Activated T-helper 9 cell treated with anti-CD3 and anti-CD28 coated beads, Interleukin-2, amount 50 U/mL, for 16 hours (primary cell): ENCODE measurements around the gene FERMT1.
"Not testable (repeated sequence)": the region's sequence is repeated elsewhere in the genome, so short reads cannot be mapped to it uniquely, and the experiment has no call there.

Source experiments
- DNase-seq: peaks from one replicate; pipeline ENCODE4 v3.0.0-alpha.2; 2020; ENCODE audit warnings: low read depth

Gene FERMT1

DNA sequence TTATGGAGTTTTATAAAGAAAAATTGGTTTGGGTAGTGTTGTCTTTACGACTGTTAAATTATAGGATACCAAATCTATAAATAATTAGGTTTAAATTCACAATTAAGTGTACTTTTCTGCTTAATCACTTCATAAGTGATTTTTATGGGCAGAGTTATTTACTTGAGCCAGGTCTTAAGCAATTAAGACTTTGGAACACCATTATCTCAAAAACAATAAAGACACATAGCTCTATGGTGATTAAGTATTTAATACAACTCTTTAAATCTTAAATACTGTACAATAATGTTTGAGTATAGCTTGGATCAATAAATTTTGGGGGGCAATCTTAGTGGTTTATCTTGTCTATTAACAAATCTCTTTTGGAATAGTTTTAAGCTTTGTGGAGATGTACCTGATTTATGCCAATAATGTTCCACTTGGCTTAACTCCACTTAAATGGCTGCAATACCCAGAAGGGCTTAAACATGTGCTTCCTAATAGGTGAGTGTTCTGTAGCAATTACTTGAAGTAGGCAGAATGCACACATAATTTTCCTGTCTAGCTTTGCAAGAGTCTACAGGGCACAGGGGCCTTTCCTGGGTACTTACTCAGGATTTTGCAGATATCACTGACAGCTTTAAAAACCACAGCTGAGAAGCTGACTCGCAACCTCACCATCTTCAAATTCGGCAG is 7.5 kb downstream of the FERMT1 start:
- no peak for DNase-seq

DNA sequence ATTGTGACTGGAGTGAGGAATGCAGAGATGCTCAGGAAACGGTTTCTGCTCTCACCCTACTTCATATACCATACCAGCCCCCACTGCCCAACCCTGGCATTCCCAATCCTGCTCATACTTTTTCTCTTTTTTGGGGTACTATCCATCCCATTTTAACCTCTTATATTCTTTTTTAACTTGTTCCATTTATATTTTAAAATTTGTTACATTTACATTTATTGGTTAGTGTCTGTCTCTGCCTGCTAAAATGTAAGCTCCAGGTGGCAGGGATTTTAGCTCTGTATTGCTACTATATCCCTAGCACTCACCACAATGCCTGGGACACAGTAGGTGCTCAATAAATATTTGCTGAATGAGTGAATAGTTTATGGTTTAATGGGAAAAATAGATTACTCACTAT is 8.1 kb downstream of the FERMT1 start:
- DNase-seq: no peak

DNA sequence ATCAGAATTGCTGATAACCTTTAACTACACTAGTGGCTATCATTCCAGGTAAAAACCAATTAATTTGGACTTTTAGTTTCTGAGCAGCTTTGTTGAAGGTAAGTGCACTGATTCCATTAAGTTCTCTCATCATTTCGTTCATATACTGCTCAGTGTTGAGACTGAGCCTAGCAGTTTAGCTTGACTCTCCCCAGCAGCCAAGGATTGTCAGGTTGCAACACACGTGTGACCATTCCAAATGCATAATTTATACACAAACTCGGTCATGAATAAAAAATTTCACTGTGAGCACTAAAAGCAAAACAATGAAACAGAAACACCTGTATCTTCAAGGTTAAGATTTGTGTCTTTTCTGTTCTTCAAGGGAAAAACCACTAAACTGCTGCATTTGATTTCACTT is 8.9 kb downstream of the FERMT1 start:
- no peak for DNase-seq

DNA sequence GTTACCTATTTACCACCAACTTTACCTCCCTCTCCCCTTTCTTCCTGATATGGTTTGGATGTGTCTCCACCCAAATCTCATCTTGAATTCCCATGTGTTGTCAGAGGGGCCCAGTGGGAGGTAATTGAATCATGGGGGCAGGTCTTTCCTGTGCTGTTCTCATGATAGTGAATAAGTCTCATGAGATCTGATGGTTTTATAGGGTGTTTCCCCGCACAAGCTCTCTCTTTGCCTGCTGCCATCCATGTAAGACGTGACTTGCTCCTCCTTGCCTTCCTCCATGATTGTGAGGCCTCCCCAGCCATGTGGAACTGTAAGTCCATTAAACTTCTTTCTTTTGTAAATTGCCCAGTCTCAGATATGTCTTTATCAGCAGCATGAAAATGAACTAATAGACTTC is 9.9 kb downstream of the FERMT1 start:
- not testable (repeated sequence) for DNase-seq

DNA sequence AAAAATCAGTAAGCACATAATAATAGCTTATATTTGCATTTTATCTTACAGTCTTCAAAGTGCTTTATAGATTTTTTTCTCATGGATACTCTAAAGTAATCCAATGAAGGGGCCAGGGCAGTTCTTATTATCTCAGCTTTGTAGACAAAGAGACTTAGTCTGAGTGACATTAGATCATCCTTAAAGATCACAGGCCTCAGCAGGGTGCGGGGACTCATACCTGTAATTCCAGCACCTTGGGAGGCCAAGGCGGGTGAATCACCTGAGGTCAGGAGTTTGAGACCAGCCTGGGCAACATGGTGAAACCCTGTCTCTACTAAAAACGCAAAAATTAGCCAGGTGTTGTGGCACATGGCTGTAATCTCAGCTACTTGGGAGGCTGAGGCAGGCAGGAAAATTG is 14.5 kb downstream of the FERMT1 start:
- DNase-seq: no peak

DNA sequence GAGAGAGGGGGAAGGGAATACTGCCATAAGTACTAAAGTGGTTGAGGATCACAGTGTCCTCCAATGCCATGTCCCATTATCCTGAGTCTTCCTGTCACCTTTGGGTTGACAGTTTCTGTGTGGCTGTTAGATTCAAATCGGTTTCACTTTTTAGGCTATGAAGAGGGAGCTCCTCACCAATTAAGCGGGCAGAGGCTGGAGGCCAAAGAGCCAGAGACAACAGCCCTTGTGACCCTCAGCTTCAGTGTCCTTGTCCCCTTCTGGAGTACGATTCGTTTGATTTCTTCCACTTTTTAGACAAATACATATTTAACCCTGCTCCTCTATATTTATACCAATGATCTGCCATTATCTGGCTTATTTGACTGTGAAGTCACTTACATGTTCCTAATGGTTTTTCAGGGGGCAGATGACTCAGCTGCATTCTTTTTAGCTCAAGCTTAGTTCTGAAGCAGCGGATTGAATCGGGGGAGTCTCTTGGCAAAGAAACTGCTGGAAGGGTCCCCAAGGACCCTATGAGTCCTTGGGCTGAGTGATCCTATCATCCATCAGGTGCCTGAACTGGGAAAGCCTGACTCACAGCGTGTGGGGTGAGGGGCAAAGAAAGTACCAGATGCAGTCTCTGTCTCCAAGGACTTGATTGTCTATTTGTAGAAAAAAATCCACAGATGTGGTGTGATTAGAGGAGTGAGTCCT is 18.2 kb downstream of the FERMT1 start:
- DNase-seq: no peak

DNA sequence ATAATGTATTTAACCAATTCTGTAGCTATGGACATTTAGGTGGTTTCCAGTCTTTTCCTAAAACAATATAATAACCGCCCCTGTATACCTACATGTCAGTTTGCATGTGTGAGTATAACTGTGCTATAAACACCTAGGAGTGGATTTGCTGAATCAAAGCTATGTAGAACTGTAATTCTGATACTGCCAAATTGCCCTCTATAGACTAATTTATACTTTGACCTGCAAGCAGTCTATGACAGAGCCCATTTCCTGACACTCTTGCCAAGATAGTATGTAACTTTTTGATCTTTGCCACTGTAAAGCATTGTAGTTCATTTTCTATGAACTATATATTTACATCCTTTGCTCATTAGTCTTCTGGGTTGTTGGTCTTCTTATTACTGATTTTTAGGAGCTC is 19.5 kb downstream of the FERMT1 start:
- DNase-seq: no peak

DNA sequence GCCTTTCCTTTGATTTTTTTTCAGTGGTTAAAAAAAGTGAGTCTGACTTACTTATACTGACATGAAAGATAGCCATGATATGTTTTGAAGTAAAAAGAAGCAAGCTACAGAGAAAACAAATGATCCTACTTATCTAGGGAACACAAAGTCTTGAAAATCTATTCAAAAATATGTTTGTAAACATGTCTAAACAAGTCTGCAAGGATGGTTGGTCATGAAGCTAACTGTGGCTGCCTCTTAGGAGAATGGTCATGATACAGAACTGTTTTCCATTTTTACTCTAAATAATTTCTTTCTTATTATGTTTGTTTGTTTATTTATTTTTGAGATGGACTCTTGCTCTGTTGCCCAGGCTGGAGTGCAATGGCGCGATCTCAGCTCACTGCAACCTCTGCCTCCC is 21.5 kb downstream of the FERMT1 start:
- no peak for DNase-seq

DNA sequence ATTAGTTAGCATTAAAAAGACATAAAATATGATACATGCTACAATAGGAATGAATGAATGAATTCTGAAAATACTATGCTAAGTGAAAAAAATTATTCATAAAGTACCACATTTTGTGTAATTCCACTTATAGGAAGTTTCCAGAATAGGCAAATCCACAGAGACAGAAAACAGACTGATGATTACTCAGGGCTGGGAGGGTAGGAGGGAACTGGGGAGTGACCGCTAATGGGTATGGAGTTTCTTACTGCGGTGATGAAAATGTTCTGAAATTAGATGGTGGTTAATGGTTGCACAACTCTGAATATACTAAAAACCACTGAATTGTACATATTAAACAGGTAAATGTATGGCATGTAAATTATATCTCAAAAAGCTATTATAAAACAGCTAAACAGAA is 22.6 kb downstream of the FERMT1 start:
- no peak for DNase-seq

DNA sequence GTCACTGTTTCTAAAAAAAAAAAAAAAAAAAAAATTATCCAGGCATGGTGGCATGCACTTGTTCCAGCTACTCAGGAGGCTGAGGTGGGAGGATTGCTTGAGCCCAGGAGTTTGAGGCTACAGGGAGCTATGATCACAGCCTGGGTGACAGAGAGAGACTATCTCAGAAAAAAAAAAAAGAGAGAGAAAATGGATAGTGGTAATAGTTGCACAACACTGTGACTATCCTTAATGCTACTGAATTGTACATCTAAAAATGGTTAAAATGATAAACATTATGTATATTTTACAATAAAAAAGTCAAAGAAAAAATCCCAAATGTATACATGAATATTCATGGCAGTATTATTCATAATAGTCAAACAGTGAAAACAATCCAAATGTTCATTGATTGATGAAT is 23.0 kb downstream of the FERMT1 start:
- DNase-seq: no peak

DNA sequence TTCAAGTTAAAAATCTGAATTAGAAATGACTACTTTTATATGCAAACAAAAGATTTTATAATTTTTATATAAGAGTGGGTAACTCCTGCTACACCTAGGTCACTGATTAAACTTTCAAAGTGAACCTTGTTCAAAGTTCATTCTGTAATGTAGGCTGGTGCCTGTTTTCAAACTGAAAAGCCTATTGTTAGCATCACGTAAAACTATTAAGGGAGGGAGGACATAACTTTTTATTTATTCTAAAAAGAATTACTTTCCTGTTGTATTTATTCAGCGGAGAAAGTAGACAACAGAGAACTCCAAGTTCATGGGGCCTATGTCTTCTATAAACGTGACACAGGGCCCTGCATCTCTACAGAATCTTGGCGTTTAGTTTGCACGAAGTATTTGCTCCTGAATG is 27.4 kb downstream of the FERMT1 start:
- DNase-seq: no peak

DNA sequence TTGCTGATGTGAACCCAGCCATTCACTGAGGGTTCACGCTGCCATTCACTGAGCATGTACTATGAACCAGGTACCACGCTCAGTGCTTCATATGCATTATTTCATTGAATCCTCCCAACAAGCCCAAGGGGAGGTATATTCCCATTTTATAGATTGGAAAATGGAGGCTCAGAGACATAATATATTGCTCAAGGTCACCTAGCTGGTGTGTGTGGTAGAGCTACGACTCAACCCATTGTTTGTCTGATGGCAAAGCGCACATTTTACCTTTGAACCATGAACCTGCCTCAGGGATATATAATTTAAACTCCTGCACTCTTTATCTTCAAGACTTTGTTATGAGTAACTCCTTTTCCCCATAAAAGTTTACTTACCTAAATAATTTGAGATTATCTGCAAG is 28.3 kb downstream of the FERMT1 start:
- DNase-seq: no peak

DNA sequence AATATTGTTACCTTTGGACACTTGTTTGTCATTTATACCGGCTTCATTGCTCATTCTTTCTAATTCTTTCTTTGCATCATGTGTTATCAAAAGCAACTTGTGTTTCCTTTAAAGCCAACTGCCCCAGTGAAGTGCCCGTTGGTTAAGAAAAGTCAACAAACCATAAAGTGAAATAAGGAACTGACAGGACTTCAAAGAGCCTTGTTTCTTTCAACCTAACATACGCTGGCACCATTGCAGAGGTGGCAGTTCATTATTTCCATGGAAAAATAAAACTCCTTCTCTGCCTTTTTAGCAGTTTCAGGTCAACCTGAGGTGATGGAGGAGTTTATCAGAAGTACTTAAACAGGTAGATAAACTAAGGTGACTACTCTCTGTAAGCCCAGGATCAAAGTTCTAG is 28.8 kb downstream of the FERMT1 start:
- DNase-seq: no peak

DNA sequence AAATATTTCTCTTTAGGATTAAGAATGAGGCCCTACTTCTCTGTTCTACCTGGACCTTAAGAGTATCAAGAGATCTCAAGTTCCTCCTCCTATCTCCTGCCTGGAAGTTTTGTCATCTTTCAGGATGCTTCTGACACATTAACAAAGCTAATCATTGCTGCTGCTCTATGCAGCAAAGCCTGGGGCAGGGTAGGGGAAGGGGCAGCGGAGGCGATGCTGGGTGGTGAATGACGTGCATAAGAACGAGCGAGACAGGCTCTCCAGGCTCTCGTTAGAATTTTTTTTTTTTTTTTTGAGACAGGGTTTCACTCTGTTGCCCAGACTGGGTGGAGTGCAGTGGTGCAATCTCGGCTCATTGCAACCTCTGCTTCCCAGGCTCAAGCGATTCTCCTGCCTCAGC is 31.2 kb downstream of the FERMT1 start:
- no peak for DNase-seq

DNA sequence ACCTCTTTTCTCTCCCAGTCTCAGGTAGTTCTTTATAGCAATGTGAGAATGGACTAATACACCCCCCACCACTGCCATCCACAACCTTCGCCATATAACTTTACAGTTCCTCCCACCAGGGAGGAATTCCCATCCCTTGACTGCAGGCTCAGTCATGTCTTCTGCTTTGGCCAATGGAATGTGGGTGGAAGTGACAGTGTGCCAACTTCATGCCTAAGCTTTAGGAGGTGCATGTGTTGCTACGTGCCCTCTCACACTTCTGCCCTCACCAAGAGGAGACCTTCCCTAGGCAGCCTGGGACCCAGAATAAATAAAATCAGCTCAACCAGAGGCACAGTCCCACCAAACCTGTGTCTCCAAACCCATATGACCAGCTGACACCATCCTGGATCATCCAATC is 36.0 kb downstream of the FERMT1 start:
- no peak for DNase-seq

DNA sequence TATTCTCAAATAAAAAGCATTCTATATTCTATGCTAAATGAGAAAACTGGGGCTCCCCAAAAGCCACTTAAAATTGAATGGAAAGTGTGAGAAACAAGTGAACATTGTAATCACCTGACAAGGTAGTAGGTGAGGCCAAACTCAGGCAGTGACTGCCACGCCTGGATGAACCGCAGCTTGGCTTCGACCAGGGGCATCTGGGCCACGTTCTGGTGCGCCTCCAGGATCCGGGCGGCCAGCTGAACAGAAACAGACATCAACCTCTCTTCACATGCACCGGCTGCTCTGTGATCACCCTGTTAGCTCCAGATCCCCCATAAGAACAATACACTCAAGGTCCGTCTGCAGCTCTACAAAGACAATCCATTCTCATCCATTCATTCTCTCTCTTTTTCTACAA is 38.9 kb downstream of the FERMT1 start:
- no peak for DNase-seq

DNA sequence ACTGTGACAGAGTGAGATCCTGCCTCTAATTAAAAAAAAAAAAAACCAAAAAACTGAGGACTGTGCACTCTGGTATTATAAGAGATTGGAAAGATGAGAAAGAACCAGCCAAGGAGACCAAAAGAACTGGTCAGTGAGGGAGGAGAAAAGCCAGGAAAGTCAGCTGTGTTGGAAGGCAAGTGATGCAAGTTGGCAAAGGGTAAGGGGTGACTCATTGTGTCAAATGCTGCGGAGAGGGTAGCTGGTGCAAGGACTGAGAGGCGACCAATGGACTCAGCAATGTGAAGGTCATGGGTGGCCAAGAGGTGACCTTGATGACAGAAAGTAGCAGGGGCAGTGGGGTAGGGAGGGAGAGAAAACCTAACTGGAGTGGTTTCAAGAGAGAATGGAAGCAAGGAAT is 41.6 kb downstream of the FERMT1 start:
- DNase-seq: no peak

DNA sequence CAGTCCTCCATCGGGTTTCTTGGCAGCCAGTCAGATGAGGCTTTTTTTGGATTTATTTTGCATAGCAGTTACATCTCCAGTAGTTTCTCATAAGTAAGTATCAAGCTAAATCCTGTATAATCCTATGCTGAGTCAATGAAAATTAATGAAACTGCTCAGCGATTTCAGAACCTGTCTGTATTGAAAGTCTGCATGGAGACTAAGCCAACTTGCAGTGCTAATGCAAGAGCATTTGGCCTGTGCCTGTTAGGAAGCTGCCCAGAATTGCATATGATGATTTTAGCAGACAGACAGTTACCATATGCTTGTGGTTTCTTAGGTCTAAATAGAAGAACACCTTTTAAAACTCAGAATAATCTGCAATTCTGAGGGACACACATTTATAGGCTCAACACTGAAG is 43.8 kb downstream of the FERMT1 start:
- no peak for DNase-seq

DNA sequence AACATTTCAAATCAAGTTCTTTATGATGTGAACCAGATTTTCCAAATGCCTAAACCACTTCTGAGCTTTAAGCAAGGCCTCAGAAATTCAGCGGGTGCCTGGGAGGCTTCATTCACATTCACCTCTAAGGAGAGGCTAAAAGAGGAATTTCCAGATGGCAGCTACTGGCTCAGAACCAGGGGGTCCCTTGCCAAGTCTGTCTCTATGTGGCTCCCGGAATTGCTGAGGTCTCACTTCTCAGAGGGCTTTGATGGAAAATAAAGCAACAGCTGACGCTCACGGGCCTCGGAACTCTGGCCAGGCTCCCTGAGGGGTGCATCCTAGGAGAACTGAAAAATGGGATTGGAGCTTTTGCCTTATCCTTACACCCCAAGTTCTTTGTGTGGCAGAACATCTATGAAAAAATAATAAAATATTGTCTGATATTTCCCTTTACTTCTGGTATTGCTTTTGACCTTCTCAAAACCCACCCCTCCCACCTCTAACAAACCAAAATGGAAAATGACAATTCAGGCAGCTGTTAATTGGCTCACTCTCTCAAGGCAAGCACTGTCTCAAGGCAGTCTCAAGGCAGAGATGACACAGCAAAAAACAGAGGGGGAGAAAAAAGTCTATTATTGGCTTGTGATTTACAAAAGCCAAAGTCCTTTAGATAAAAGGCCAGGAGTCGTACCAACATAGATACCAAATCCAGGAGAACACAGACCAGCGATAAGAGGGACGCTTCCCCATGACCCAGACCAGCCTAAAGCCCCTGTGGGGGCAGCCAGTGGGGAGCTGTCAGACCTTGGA is 47.2 kb downstream of the FERMT1 start:
- no peak for DNase-seq

DNA sequence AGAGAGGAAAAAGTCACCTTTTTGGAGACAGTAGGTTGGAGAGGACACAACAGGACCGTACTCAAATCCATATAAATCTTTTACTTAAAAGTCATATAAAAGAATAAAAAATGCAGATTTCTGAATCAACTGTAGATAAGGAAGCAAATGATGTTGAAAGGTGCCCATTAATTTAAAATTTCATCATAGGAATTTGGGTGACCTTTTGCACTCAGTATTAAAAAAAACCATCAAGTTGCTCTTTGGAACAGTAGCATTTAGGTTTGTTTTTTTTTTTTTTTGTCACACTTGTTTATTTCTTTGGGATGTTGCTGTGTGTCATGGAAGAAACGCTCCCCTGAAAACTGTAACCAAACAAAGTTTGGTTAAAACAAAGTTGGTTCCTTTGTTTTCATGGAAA is 48.0 kb downstream of the FERMT1 start:
- DNase-seq: no peak

DNA sequence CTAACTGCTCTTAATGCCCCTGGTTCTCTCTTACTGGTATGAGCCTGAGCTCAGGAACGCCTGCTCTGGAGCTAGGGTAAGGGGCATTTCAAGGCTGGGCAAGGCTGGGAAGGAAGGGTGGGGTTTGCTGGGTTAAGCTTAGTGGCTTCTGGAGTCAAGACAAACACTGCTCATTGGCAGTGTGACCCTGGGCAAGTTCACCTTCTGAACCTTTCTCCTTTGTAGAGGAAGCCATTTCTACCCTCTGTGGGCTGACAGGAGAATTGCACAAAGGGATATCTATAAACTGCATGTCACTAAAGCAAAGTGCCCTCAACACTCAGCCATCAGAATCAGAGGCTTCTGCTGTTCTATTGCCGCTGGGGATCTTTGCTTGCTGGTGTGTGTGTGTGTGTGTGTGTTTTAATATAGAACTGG is 48.7 kb downstream of the FERMT1 start:
- no peak for DNase-seq

DNA sequence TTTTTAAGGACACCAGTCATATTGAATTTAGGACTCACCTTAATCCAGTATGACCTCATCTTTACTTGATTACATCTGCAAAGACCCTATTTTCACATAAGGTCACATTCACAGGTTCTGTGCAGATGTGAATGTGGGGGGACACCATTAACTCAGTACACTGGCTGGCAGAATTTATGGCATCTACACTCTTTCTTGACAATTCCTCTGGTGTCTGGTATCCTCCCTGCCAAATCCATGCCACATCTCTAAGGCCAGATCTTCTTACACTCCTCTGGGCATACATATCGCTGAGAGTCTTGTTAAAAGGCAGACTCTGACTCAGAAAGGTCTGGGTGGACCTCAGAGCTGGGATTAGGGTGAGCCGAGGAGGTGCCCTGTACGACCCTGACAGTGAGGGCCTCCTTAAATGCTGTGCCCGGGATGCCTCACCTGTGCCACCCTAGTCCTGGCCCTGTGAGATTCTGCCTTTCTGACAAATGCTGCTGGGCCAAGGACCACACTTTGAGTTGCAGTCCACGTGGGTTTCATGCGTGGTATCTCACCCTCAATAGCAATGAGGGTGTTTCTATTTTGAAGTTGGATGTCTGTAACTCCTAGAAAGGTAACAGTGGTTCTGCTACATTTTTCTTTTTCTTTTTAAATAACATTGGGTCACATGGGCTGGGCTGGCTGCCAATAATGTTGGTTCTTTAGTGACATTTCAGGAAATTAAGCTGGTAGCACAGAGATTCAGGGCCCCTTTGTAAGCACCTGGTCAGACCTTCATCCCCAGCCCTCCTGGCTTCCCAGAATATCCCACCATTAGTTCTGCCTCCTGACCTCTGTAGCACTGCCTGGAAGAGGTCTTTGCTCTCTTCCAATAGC is 51.8 kb downstream of the FERMT1 start:
- DNase-seq: no peak
